Activated CD8-positive, alpha-beta memory T cell treated with anti-CD3 and anti-CD28 coated beads, Interleukin-2, amount 50 U/mL, for 48 hours (primary cell): ENCODE data around the gene SNX1.
A peak's percentile ranks its signal among the peaks of the same experiment; 100 is the strongest.
"Not testable (repeated sequence)": the region's sequence is repeated elsewhere in the genome, so short reads cannot be mapped to it uniquely, and the experiment has no call there.

Experiments used
- DNase-seq: peaks from one replicate; pipeline ENCODE4 v3.0.0-alpha.2; 2020

Gene SNX1

DNA sequence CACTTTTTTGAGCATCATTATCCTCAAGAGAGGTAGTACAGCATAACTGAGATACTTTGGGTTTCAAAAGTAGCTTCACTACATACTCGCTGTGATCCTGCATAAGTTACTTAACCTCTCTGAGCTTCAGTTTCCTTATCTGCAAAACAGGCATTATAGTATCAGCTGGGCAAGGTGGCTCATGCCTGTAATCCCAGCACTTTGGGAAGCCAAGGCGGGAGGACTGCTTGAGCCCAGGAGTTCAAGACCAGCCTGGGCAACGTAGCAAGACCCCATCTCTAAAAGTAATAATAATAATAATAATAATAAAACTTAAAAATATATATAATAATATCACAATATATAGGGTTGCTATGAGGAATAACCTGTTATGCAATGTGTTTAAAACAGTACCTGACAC is 13.0 kb upstream of the SNX1 start:
- no peak for DNase-seq

DNA sequence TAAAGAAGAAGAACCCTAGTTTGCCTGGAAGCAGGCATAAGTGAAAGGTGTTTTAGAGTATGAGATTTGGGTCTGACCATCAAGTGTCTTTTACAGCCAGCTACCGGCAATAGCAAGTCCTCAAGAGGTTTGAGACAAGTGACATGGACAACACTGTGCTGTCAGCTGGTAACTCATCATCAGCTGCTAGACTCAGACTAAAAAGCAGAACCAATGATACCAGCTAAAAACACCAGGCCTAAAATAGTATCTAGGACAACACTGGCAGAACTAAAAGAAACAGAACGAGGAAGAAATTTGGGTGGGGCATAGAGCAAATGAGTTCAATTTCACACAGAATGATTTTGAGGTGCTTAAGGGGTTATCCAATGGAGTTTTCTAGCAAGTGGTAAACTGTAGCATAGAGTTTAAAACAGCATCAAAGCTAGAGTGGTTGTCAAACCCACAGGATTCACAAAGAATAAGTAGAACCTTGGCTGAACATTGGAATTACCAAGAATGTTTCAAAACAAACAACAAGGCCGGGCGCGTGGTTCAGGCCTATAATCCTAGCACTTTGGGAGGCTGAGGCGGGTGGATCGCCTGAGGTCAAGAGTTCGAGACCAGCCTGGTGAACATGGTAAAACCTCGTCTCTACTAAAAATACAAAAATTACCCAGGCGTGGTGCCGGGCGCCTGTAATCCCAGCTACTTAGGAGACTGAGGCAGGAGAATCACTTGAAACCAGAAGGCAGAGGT is 6.1 kb upstream of the SNX1 start:
- no peak for DNase-seq

DNA sequence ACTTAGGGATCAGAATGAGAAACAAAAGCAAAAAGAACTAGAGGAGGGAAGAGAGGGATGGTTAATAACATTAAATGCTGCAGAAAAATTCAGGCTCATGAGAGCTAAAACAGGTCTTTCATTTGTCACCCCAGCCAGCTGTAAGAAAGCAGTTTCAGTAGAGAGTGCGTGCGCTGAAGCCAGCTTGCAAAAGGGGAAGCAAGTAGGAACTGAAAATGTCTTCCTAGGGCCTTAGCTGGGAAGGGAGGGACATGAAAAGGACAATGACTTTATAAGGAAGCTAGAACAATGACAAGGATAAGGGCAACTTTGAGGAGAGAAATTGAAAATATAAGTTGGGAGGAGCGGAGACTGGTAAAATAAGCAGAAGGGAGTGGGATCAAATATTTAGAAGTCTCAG is 5.3 kb upstream of the SNX1 start:
- no peak for DNase-seq

DNA sequence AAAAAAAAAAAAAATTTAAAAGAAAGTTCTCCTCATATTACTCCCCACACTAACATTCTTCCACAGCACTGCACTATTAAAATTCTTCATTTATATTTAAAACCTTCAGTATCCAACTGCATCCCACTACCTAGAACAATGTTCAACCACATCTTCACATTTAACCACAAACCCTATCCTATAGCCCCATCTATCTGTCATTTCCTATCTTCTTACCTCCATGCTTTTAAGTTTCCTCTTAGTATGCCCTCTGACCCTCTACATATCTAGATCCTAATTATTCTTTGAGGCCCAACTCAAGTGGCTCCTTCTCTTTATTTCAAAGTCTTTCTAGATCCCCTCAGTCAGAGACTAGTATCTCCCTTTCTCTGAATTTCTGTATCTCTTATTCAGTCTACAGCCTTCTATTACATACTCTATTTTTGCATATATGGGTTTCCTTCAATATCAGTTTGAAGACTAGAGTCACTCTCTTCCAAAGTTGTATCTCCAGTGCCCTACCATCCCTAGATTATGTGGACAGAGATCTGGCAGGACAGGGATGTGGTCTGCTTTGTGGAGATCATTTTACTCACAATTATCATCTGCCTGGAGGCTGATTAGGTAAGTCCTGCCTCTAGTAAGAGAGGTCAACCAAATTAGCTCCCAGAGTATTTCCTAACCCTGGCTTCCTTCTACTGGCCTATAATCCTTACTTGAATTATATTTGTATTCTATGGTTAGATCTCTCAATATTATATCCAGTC is 3.5 kb upstream of the SNX1 start:
- no peak for DNase-seq

DNA sequence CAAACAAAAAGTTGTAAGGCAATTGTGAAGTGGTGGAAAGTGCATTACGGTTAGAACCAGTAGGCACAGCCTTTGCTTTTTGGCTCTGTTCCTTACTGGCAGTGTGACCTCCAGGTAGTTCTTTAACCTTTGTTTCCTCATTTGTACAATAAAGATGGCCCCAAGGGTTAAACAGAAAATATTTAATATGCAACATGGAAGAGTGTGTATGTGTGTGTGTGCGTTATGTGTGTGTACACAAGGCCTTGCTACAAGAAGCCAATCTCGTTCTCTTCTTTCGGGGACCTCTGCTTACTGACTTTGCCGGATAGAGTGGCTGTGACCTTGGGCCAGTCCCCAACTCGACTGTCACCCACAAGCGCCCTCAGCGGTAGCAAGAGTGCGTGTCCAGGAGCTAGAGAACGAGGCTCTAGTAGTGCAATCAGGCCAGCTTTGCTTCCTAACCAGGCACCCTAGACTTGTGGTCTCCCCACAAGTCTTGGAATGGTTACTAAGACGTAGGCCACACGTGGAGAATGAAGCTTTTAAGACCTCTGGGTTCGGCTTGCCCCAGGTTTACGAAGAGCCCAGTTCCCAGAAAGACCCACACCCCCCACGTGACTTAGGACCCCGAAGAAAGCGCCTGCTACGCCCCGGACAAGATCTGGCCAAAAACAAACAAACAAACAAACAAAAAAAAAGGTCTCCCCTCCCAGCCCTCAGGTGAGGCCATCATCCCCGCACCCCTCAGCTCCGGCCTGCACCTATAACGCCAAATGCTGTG is 2.7 kb upstream of the SNX1 start:
- DNase-seq, result peak; percentile 74

DNA sequence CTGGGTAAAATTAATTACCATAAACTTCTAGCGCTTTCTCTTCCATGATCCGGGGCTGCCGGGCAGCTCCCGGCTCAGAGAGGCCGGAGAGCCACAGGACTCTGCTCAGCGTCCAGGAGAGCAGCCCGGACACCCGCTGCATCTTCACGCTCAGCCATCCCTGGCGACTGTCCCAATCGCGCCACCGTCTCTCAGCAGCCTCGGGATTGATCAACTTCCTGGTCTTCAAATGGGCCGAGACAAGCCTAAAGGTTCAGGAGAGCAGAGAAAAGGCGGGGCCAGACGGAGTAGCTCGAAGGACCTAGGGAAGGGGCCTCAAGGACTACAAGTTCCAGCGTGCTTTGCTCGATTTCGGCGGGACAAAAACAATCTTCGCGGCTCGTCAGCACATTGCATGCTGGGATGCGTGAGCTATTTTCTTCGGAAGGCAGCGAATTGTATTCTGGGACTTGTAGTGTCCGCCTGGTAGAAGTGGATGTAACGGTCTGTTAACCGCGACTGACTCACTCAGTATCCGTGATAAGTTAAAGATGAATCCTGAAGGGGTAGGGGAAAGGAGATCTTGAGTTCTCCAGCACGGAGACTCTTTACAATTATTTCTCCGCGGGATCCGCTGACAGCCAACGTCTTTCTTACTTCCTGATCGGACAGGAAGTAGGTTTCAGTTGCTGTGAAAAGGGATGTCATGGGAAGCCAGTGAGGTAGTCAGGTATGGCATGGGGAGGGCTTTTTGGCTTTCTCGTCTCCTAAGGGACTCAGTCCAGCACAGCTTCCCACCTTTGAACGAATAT is 2.0 kb upstream of the SNX1 start, which contains the start of gene CIAO2A:
Gene CIAO2A (minus strand): TSS at position 212 of the 791 bp plus-strand sequence. CDS start 70 bp downstream, at position 142.
- DNase-seq, result peak; percentile 90

DNA sequence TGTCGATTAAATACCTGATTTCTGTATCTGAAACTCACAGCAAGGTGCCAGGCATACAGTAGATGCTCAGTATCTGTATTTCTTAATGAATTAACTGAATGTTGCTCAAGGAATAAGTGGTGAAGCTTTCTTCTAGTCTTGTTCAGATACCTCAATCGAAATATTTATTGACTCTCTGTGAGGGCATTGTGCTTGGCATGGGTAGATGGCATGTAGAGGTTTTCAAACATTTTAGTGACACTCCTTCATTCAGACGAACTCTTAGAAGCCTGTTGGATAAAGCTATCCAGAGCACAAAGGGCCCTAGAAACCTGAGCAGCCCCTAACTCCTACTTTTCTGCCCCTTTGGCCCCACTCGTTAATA is 369 bp upstream of the SNX1 start:
- no peak for DNase-seq

DNA sequence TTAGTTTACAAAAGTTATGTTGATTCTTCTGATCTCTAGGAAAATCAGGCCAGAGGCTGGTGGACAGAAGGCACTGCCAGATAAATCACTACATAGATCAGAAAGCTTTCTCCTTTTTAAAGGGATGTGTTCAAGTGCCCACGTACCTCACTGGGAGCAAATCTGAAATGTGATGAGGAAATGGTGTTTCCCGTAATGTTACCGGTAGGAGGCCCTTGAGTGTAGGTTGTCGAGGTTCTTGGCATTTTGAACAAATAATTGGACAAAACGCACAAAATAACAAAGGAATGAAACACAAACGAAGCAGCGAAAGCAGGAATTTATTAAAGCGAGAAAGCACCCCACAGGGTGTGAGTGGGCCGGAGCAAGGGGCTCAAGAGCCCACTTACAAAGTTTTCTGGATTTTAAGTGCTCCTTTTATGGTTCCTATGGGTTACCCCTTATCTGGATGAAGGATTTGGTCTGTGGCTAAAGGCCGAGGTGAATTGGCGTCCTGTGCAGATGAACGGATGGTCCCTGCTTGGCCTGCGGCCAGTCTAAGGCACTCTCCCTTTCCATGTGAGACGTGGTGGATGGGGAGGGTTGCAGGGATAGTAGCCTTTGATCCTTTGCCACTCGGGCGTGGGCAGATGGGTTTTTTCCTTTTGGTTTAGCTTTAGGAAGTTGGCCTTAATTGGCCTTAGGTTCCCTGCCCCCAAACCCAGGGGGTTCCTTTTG is 1.0 kb downstream of the SNX1 start:
- no peak for DNase-seq

DNA sequence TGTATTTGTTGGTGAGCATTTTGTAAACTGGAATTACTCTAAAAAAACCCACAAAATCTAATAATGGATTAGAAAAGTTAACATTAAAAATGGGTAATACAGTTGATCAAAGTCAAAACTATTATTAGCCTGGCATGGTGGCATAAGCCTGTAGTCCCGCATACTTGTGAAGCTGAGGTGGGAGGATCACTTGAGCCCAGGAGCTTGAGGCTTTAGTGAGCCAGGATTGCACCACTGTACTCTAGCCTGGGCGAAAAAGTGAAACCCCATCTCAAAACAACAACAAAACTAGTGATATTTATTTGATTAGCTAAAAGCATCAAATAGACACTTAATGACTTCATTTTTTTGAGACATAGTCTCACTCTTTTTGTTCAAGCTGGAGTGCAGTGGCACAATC is 3.6 kb downstream of the SNX1 start:
- no peak for DNase-seq

DNA sequence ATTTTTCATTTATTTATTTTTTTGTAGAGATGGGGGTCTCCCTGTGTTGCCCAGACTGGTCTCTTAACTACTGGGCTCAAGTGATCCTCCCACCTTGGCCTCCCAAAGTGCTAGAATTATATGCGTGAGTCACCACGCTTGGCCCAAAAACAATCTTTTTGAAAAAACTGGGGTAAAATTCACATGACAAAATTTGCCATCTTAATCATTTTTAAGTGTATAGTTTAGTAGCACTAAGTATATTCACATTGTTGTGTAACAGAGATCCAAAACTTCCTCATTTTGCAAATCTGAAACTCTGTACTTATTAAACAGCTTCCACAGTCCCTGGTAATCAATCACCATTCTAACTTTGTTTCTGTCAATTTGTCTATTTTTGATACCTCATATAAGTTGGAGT is 5.2 kb downstream of the SNX1 start:
- no peak for DNase-seq

DNA sequence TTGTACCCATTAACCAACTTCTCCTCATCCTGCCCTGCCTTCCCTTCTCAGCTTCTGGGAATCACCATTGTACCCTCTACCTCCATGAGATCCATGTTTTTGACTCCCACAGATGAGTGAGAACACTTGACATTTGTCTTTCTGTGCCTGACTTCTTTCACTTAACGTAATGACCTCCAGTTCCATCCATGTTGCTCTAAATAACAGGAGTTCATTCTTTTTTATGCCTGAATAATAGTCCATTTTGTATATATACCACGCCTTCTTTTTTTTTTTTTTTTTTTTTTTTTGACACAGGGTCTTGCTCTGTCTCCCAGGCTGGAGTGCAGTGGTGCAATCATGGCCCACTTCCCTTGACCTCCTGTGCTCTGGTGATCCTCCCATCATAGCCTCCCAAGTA is 6.7 kb downstream of the SNX1 start:
- DNase-seq, result no peak

DNA sequence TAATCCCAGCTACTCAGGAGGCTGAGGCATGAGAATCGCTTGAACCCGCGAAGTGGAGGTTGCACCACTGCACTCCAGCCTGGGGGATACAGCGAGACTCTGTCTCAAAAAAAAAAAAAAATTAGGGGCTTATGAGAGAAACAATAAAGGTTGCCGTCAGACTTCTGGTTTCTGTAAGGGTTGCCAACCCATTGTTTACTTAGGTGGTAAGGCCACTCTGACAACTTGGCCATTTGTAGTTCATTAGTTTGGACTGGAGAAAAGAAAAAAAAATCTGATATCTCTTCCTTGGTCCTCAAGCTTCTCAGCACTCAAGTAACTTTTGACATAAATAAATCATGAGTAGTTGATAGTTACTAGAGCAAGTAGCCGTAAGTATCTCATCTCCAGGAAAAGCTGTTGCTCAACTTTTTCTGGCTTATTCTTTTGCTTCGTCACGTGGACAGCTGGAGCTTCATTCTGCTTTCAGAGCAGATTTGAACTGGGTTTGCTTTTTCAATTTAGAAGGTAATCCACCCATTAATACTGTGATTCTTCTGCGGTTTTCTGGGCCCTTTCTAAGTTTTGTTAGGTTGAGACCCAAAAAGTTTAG is 9.4 kb downstream of the SNX1 start:
- no peak for DNase-seq

DNA sequence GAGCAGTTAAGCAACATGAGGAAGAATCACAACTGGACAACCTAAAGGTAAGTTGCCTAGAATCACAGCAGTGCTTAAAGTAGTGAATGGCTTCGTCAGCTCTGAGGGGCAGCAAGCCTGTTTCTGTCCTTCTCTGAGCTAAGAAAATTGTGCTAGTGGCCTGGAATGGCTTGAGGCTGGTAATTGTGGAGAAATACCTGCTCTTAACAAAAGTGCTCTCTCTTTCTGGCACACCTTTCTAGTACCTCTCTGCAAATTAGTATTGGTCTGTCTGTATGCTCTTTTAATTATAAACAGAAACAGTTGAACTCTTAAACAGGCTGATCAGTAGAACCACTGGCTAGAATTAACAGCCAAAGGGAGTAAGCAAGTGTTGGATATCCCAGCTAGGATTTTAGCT is 11.6 kb downstream of the SNX1 start:
- DNase-seq, result no peak

DNA sequence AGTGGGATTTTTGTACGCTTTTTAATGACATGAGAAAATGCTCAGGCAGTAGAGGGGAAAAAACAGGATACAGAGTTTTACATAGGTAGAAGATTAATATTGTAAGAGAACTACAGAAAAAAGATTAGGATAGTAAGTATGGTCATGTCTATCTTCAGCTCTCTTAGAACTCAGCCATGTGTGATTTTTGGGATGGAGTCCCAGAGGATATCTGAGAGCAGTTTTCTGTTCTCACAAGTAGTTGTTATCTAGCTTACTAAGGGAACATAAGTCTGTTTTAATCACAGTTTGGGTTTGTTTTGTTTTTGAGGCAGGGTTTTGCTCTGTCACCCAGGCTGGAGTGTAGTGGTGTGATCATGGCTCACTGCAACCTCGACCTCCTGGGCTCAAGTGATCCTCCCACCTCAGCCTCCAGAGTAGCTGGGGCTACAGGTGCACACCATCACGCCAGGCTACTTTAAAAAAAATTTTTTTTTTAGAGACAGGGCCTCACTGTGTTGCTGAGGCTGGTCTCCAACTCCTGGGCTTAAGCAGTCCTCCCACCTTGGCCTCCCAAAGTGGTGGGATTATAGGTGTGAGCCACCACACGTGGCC is 14.4 kb downstream of the SNX1 start:
- not testable (repeated sequence) for DNase-seq

DNA sequence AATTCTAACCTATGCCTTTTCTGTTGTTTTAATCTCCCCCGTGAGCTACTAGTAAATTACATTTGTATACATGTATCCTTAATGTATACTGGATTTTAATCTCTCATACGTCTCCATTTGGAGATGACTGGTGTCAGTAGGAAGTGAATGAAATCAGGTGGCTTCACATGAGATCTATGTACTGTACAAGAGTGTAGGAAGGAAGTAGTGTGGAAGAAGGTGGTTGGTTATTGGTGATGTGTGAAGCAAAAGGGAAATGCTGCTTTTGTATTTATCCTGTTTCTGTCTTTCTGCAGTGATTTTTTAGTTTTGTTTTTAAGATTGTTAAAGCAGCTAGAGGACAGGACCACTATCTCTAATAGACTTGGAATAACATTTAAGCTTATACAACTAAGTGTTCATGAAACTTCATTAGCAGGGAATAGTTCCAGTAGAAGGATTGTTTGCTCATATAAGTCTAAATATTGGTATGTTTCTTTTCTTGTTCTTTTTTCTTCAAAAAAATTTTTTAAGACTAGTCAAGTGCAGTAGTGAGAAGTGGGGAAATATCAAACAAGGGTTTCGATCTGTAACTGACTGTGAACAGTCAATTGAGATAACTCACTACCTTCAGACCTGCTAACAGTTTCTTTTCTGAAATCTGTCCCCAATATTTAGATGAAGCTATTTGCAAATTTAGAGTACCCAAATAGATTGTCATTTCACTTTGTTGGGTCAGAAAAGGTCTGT is 15.3 kb downstream of the SNX1 start:
- no peak for DNase-seq

DNA sequence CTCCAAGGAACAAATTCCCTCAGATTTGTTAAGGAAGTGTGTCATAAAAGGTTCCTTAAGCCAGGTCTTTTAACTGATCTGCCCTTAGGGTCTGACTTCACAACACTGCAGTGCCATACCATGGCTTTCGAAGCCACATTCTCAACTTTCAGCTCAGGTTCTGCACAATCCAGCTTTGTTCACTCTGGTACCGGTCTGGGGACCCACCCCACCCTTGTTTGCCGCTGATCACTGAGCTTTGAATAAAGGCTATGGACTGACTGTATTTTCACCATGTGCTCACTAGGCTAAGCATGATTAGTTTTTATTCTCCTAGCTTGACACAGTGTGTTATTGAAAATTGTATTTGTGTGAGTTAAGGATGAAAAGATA is 15.9 kb downstream of the SNX1 start:
- no peak for DNase-seq

DNA sequence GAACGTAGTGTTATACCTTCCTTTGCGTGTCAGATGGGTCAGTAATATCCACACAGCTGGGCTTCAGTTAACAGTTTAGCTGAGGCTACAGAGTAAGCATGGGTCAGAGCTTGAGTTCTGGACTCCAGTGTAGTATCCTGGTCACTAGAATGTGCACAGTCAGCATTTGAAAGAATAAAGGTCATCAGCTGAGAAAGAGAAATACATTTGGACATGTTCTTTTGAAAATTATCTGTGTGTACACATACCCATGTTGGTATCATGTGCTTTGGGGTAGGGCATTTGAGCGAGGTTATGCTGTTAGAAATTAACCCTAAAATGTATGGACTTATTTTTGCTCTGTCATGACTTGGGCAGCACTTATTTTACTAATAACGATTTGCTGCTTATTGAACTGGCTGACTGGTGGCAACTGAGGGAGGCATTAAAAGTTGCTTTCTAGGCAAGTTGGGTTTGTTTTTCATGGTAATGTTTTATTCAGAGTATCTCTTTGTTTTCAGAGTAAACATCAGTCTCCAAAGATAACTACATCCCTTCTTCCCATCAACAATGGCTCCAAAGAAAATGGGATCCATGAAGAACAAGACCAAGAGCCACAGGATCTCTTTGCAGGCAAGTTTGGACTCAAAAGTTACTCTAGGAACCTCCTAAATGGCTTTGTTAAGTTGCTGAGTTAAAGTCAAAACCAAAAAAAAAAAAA is 16.4 kb downstream of the SNX1 start:
- no peak for DNase-seq

DNA sequence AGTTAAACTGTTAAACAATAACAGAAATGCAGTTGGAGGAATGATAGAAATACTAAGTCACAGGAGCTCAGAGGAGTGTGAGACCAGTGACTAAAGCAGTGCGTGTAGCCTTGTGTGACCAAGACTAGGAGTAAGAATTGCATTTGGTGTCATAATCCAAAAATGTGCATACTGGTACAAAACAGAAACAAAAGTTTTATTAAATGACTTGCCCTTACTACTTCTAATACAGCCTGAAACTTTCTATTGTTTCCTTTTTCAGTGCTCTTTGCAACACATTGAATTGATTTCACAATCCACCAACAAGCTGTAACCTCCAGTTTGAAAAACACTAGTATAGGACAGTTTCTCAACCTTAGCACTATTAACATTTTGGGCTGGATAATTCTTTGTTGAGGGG is 17.1 kb downstream of the SNX1 start:
- DNase-seq, result no peak

DNA sequence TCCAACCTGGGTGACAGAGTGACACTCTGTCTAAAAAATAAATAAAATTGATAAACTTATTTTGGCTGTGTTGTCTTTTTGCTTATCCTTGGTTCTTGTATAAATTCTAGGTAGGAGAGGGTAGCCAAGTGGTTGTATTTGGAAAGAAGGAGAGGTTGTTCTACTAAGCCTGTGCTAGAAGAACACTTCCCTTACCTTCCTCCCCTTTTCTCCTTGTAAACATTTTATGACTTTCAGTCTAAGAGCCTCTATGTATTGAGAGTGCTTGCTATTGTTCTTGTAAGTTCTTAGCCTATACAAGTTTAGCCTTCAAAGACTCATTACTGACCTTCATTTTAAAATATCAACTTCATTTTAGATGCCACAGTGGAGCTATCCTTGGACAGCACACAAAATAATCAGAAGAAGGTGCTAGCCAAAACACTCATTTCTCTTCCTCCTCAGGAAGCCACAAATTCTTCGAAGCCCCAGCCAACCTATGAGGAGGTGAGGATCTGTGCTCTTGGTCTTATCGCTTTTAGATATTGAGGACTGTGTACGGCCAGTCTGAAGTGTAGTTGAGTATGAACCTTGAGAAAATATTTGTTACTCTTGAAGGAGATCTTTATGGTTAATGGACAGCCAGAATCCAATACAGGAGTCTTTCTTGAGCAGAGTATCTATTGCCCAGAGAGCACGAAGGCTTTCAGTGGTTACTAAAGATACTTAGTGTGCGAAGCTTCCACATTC is 22.1 kb downstream of the SNX1 start:
- DNase-seq, result no peak
